WI38 (cell line): ENCODE measurements around the gene CACNA1B.

Source experiments
- H3K4me3 ChIP-seq: 2 replicates; pipeline ENCODE4 v1.5.1; 2011; ENCODE audit warnings: low read depth, mild to moderate bottlenecking, control low read depth, low read length
- TF ChIP-seq, protein P1 (sequence below): IDR thresholded peaks from 2 replicates; pipeline ENCODE4 v1.5.1; 2012; ENCODE audit warnings: low read depth, mild to moderate bottlenecking, control low read depth, low read length

Gene CACNA1B

GRCh38 chr9:137948642-137949041, 71.1 kb downstream of the CACNA1B start:
- TF ChIP-seq, protein P1, sequence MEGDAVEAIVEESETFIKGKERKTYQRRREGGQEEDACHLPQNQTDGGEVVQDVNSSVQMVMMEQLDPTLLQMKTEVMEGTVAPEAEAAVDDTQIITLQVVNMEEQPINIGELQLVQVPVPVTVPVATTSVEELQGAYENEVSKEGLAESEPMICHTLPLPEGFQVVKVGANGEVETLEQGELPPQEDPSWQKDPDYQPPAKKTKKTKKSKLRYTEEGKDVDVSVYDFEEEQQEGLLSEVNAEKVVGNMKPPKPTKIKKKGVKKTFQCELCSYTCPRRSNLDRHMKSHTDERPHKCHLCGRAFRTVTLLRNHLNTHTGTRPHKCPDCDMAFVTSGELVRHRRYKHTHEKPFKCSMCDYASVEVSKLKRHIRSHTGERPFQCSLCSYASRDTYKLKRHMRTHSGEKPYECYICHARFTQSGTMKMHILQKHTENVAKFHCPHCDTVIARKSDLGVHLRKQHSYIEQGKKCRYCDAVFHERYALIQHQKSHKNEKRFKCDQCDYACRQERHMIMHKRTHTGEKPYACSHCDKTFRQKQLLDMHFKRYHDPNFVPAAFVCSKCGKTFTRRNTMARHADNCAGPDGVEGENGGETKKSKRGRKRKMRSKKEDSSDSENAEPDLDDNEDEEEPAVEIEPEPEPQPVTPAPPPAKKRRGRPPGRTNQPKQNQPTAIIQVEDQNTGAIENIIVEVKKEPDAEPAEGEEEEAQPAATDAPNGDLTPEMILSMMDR, result no peak
- no peak overlapping the region for H3K4me3 ChIP-seq

GRCh38 chr9:137949260-137949659, 71.7 kb downstream of the CACNA1B start:
- TF ChIP-seq, protein P1, result no peak

GRCh38 chr9:137951107-137951506, 73.5 kb downstream of the CACNA1B start:
- TF ChIP-seq, protein P1, result no peak
- H3K4me3 ChIP-seq, result no peak overlapping the region

More at GRCh38 chr9:137949260-137949659, 71.7 kb downstream of the CACNA1B start:
- no peak overlapping the region for H3K4me3 ChIP-seq

DNA sequence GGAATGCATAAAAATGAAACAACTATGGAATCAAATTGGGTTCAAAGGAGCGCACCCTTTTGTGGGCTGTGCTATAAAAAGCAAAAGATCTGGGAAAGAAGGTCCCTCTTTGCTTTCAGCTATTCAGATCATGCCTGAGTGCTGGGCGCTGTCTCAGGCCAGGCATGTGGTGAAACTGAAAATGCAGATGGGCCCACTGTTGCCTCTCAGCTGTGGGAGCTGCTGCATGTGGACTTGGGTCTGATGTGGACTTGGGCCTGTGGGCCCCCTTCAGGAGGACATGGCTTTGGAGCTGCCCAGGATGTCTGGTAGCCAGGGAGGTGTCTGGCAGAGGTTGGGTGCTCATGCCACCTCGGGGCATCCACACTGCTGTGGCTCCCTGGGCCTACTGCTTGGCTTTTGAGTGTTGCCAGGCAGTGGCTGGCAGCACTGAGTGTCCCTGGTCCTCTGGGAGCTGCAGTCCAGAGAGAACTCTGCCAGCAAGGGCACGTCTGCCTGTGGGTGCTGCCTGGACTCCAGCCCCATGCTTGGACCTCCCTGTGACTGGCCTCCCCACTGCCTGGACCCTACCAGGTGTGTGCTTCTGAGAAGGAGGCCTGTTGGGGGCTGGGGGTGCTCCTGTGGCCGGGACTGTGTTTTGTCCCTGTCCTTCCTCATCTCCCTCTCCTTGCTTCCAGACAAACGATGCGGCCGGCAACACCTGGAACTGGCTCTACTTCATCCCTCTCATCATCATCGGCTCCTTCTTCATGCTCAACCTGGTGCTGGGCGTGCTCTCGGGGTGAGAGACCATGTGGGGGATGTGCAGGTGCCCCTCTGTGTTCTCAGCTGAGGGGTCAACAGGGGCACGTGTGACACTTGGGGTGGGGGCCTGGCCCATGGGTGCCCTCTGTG, 74.3 kb downstream of the CACNA1B start:
- H3K4me3 ChIP-seq, result no peak overlapping the region
- TF ChIP-seq, protein P1, result no peak

- TF ChIP-seq, protein P1, result no peak
Observed at GRCh38 chr9:137952976-137953666, 75.5 kb downstream of the CACNA1B start.

DNA sequence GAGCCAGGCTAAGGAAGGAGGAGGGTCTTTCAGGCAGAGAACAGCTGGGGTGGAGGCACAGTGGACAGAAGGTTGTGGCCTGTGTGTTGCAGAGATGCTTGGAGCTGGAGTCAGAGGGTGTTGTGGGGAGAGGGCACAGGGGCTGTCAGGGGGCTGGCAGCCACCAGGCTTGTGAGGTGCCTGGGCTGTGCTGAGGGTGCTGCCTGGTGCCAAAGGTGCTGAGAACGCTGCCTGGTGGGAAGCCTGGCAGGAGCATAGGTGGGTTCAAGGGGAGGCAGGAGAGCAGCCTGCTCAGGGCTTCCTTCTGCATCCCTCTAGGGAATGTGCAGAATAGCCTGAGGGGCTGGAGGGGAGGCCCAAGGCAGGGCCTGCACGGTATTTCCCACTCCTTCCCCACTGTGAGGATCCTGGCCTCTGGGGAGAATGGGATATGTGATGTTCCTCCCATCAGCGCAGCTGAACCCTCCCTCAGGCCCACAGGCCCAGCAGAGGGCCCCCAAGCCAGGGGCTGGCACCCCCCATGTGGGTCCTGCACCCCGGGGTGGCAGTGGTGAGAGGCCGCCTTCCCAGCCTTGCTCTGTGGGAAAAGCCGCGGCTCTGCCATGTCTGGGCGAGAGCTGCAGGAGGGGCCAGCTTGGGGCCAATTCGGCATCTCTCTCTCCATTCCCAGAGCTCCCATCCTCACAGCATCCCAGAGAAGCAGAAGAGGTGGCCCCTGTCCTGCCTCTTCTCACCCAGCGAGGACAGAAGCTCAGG, 76.3 kb downstream of the CACNA1B start:
- TF ChIP-seq, protein P1, result no peak
- H3K4me3 ChIP-seq, result no peak overlapping the region

More at GRCh38 chr9:137952976-137953666, 75.5 kb downstream of the CACNA1B start:
- no peak overlapping the region for H3K4me3 ChIP-seq
